Measurements from ENCODE around the gene FRMD5. TPM values are rescaled to one million over a fixed set of nuclear protein-coding genes. Genes with fewer than 3 reads are reported as not detected.

Gene FRMD5
- total RNA-seq, 1 donor from 2014 or later, result 0.54 TPM

- Mint-ChIP-seq H3K4me3 (ENCODE audit: unreplicated experiment) (no peak overlapping the region), H3K36me3 (ENCODE audit: low read depth, unreplicated experiment) (no peaks in the 10 kb centered on the region), H3K4me1 (ENCODE audit: unreplicated experiment) (peaks cover 13% of the 10 kb centered on the region), H3K27ac (ENCODE audit: unreplicated experiment) (no peak overlapping the region), H3K9me3 (ENCODE audit: unreplicated experiment) (no peaks in the 10 kb centered on the region), H3K27me3 (ENCODE audit: unreplicated experiment) (no peaks in the 10 kb centered on the region)
- TF ChIP-seq CTCF (IDR thresholded peaks at IDR 0.05; ENCODE audit: unreplicated experiment), result no peak
- no peak for DNase-seq (ENCODE audit: low spot score)
Observed at GRCh38 chr15:43881245-43881644, 313.8 kb downstream of the FRMD5 start.

DNA sequence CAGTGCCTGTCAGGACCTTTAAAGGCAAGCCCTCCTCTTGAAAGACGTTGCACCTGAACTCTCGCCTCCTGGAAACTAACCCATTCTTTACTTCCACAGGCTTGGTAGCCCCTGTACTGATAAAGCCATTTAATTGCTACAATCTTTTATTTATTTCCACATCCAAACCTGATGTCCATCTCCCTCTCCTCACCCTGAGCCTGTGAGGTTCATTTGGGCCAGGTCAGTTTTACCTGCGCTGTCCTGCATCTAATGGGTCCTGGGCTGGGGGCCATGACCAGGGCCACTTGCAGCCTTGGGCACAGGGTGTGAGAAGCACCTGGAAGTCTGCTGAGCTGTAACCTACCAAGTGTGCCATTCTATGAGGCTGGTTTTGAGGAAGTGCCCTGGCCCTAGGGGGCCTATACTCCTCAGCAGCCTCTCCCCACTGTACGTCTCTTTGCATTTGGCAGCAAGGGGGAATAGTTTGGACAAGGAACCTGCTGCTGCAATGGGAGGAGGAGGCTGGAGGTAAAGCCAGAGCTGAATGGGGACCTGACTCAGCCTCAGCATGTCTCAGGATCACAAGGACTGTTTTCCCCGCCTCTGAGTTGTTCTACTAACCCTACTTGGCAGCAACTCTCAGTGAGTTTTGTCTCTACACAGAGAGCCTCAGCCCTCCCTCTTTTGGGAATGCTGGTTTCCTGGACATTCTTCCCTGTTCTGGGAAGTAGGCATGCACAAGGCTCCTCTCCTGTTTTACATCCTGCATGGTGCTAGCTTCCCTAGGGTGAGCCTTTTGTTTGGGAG lies 314.5 kb downstream of the FRMD5 start:
- H3K4me3 Mint-ChIP-seq (ENCODE audit: unreplicated experiment), result no peak overlapping the region
- no peaks in the 10 kb centered on the region for H3K9me3 Mint-ChIP-seq (ENCODE audit: unreplicated experiment)
- DNase-seq (ENCODE audit: low spot score), result no peak
- H3K36me3 Mint-ChIP-seq (ENCODE audit: low read depth, unreplicated experiment), result no peaks in the 10 kb centered on the region
- H3K27me3 Mint-ChIP-seq (ENCODE audit: unreplicated experiment), result no peaks in the 10 kb centered on the region
- no peak for TF ChIP-seq CTCF (IDR thresholded peaks at IDR 0.05; ENCODE audit: unreplicated experiment)
- H3K27ac Mint-ChIP-seq (ENCODE audit: unreplicated experiment), result no peak overlapping the region
- peaks cover 13% of the 10 kb centered on the region for H3K4me1 Mint-ChIP-seq (ENCODE audit: unreplicated experiment)

- no peak for DNase-seq (ENCODE audit: low spot score)
- Mint-ChIP-seq H3K27ac (ENCODE audit: unreplicated experiment) (peak overlapping the region; percentile 9), H3K4me1 (ENCODE audit: unreplicated experiment) (peaks cover 13% of the 10 kb centered on the region), H3K27me3 (ENCODE audit: unreplicated experiment) (no peaks in the 10 kb centered on the region), H3K4me3 (ENCODE audit: unreplicated experiment) (no peak overlapping the region), H3K9me3 (ENCODE audit: unreplicated experiment) (no peaks in the 10 kb centered on the region), H3K36me3 (ENCODE audit: low read depth, unreplicated experiment) (no peaks in the 10 kb centered on the region)
- no peak for TF ChIP-seq CTCF (IDR thresholded peaks at IDR 0.05; ENCODE audit: unreplicated experiment)
Observed at GRCh38 chr15:43879386-43880355, 315.4 kb downstream of the FRMD5 start.

- no peaks in the 10 kb centered on the region for H3K36me3 Mint-ChIP-seq (ENCODE audit: low read depth, unreplicated experiment)
- peaks cover 13% of the 10 kb centered on the region for H3K4me1 Mint-ChIP-seq (ENCODE audit: unreplicated experiment)
- no peaks in the 10 kb centered on the region for H3K9me3 Mint-ChIP-seq (ENCODE audit: unreplicated experiment)
- no peak for DNase-seq (ENCODE audit: low spot score)
- H3K27me3 Mint-ChIP-seq (ENCODE audit: unreplicated experiment), result no peaks in the 10 kb centered on the region
- no peak for TF ChIP-seq CTCF (IDR thresholded peaks at IDR 0.05; ENCODE audit: unreplicated experiment)
- H3K4me3 Mint-ChIP-seq (ENCODE audit: unreplicated experiment), result no peak overlapping the region
- H3K27ac Mint-ChIP-seq (ENCODE audit: unreplicated experiment), result no peak overlapping the region
Observed at GRCh38 chr15:43878446-43878845, 316.6 kb downstream of the FRMD5 start.
